WTC11 (cell line): Measurements from ENCODE around the gene LMO3. TPM values are rescaled to one million over a fixed set of nuclear protein-coding genes. Genes with fewer than 3 reads are reported as not detected.

Experiments used
- ATAC-seq: fragments of 200-7000 bp; cut with Tn5 transposase; 2 replicates; pipeline ENCODE4 v1.10.0; 2021; ENCODE audit warnings: mild to moderate bottlenecking, moderate library complexity
- CTCF ChIA-PET: fragments of 300-600 bp; sonication (Branson Sonifier 250); formaldehyde crosslinking; loops from one replicate; lab custom pipeline; 2021; ENCODE audit warnings: antibody characterized with exemption; lab: Charles Lee
- POLR2A ChIA-PET: fragments of 350-600 bp; sonication (Branson Sonifier 250); formaldehyde crosslinking; loops from one replicate; lab custom pipeline; 2021; ENCODE audit warnings: antibody characterized with exemption; lab: Charles Lee
- DNase-seq: peaks from one replicate; pipeline ENCODE4 v3.0.0; 2021; ENCODE audit warnings: low spot score
- H3K27ac Mint-ChIP-seq: 2 replicates; pipeline ENCODE4 v1.8.0; 2021; ENCODE audit warnings: mixed read lengths
- H3K27me3 Mint-ChIP-seq: 2 replicates; pipeline ENCODE4 v1.8.0; 2021; ENCODE audit warnings: low read depth, mild to moderate bottlenecking, moderate library complexity, mixed read lengths
- H3K36me3 Mint-ChIP-seq: 2 replicates; pipeline ENCODE4 v1.8.0; 2021; ENCODE audit warnings: mixed read lengths
- H3K4me1 Mint-ChIP-seq: 2 replicates; pipeline ENCODE4 v1.8.0; 2022; ENCODE audit warnings: mixed read lengths
- H3K4me3 Mint-ChIP-seq: 2 replicates; pipeline ENCODE4 v1.8.0; 2021; ENCODE audit warnings: mild to moderate bottlenecking, moderate library complexity, mixed read lengths
- H3K9me3 Mint-ChIP-seq: 2 replicates; pipeline ENCODE4 v1.8.0; 2021; ENCODE audit warnings: mixed read lengths
- AFF4 ChIP-seq: sonication (generic); formaldehyde crosslinking; IDR thresholded peaks from 2 replicates; pipeline ENCODE4 v1.8.1; 2023; ENCODE audit warnings: mild to moderate bottlenecking, missing genetic modification reagents, borderline replicate concordance
- E2F5 ChIP-seq: sonication (generic); formaldehyde crosslinking; IDR thresholded peaks from 2 replicates; pipeline ENCODE4 v1.8.1; 2022; ENCODE audit warnings: mild to moderate bottlenecking, moderate library complexity, missing genetic modification reagents
- ESRRA ChIP-seq: sonication (generic); formaldehyde crosslinking; IDR thresholded peaks from 2 replicates; pipeline ENCODE4 v1.8.1; 2022; ENCODE audit warnings: mild to moderate bottlenecking, missing genetic modification reagents, borderline replicate concordance
- GRHL2 ChIP-seq: fragments of 250-450 bp; sonication (Bioruptor Pico); IDR thresholded peaks from 2 replicates; pipeline ENCODE4 v1.8.0; 2022; ENCODE audit warnings: mild to moderate bottlenecking, moderate library complexity; ENCODE audit not compliant: insufficient replicate concordance, severe bottlenecking
- MLX ChIP-seq: sonication (generic); formaldehyde crosslinking; IDR thresholded peaks from 2 replicates; pipeline ENCODE4 v1.8.1; 2023; ENCODE audit warnings: mild to moderate bottlenecking, missing genetic modification reagents, moderate library complexity
- NFATC4 ChIP-seq: fragments of 250-450 bp; sonication (Bioruptor Pico); IDR thresholded peaks from 2 replicates; pipeline ENCODE4 v1.9.0; 2021; ENCODE audit warnings: mild to moderate bottlenecking
- NFYB ChIP-seq: sonication (generic); formaldehyde crosslinking; conservative IDR thresholded peaks from 2 replicates; pipeline ENCODE4 v1.8.0; 2022; ENCODE audit warnings: low read depth, missing genetic modification reagents
- OVOL2 ChIP-seq: fragments of 250-450 bp; sonication (Bioruptor Pico); IDR thresholded peaks from 2 replicates; pipeline ENCODE4 v1.9.0; 2021; ENCODE audit warnings: mild to moderate bottlenecking, borderline replicate concordance
- RELA ChIP-seq: sonication (generic); formaldehyde crosslinking; IDR thresholded peaks from 2 replicates; pipeline ENCODE4 v1.8.1; 2022; ENCODE audit warnings: missing genetic modification reagents, mild to moderate bottlenecking, borderline replicate concordance
- SMAD3 ChIP-seq: sonication (generic); formaldehyde crosslinking; IDR thresholded peaks from 2 replicates; pipeline ENCODE4 v1.8.0; 2022; ENCODE audit warnings: missing genetic modification reagents, mild to moderate bottlenecking, borderline replicate concordance
- TCF7 ChIP-seq: sonication (generic); formaldehyde crosslinking; IDR thresholded peaks from 2 replicates; pipeline ENCODE4 v1.8.0; 2022; ENCODE audit warnings: mild to moderate bottlenecking, low read depth, missing genetic modification reagents, moderate library complexity
- TEAD1 ChIP-seq: sonication (generic); formaldehyde crosslinking; IDR thresholded peaks from 2 replicates; pipeline ENCODE4 v1.8.0; 2022; ENCODE audit warnings: mild to moderate bottlenecking, missing genetic modification reagents
- USF2 ChIP-seq: sonication (generic); formaldehyde crosslinking; IDR thresholded peaks from 2 replicates; pipeline ENCODE4 v1.8.1; 2023; ENCODE audit warnings: mild to moderate bottlenecking, missing genetic modification reagents, moderate library complexity
- ZMAT4 ChIP-seq: fragments of 250-450 bp; sonication (Bioruptor Pico); IDR thresholded peaks from 2 replicates; pipeline ENCODE4 v1.9.0; 2021; ENCODE audit warnings: mild to moderate bottlenecking
- ZNF121 ChIP-seq: sonication (generic); formaldehyde crosslinking; IDR thresholded peaks from 2 replicates; pipeline ENCODE4 v1.8.0; 2023; ENCODE audit warnings: missing genetic modification reagents
- ZNF423 ChIP-seq: fragments of 250-450 bp; sonication (Bioruptor Pico); IDR thresholded peaks from 2 replicates; pipeline ENCODE4 v2.1.2; 2022; ENCODE audit warnings: mild to moderate bottlenecking, moderate library complexity
- ZSCAN18 ChIP-seq: fragments of 250-450 bp; sonication (Bioruptor Pico); IDR thresholded peaks from 2 replicates; pipeline ENCODE4 v2.1.2; 2022; ENCODE audit warnings: mild to moderate bottlenecking, moderate library complexity
- total RNA-seq: library from RNA; stranded (reverse); gene quantifications from 3 replicates; pipeline ENCODE4 v1.2.3, GENCODE V29; 2021

Gene LMO3
- total RNA-seq, 1 experiment from 2014 or later, result 29.8 TPM

- TF ChIP-seq USF2 (no peak), TEAD1 (no peak), RELA (CRISPR knock-in tag) (no peak), GRHL2 (CRISPR knock-in tag) (no peak), OVOL2 (no peak), E2F5 (CRISPR knock-in tag) (no peak), NFYB (no peak), AFF4 (CRISPR knock-in tag) (no peak), ZMAT4 (CRISPR knock-in tag) (no peak), MLX (CRISPR knock-in tag) (no peak), TCF7 (CRISPR knock-in tag) (no peak), ZNF121 (CRISPR knock-in tag) (no peak)
These were observed 53.7 kb downstream of the LMO3 start for GRCh38 chr12:16552301-16552700.

GRCh38 chr12:16545836-16546235, 60.1 kb downstream of the LMO3 start:
- no peak overlapping the region for H3K27ac Mint-ChIP-seq

More at GRCh38 chr12:16552301-16552700, 53.7 kb downstream of the LMO3 start:
- DNase-seq (no peak), ATAC-seq (no peak)
- H3K4me3 Mint-ChIP-seq, result no peak overlapping the region
- ChIA-PET POLR2A (no interaction called here), CTCF (no interaction called here)
- H3K27me3 Mint-ChIP-seq, result no peaks in the 10 kb centered on the region
- no peaks in the 10 kb centered on the region; the same call in 1 of the 2 replicates for H3K36me3 Mint-ChIP-seq
- H3K9me3 Mint-ChIP-seq, result no peaks in the 10 kb centered on the region
- no peak overlapping the region for H3K27ac Mint-ChIP-seq
- H3K4me1 Mint-ChIP-seq, result peaks cover 57% of the 10 kb centered on the region

More at GRCh38 chr12:16545836-16546235, 60.1 kb downstream of the LMO3 start:
- DNase-seq (no peak), ATAC-seq (no peak)
- TF ChIP-seq ZMAT4 (CRISPR knock-in tag) (no peak), ESRRA (CRISPR knock-in tag) (no peak), SMAD3 (no peak), ZSCAN18 (no peak), NFATC4 (CRISPR knock-in tag) (no peak), ZNF423 (CRISPR knock-in tag) (no peak)
- TF ChIP-seq, all 79 proteins: peak for 0
- H3K27me3 Mint-ChIP-seq, result no peaks in the 10 kb centered on the region
- H3K36me3 Mint-ChIP-seq, result no peaks in the 10 kb centered on the region
- peaks cover 15% of the 10 kb centered on the region for H3K4me1 Mint-ChIP-seq
- H3K4me3 Mint-ChIP-seq, result no peak overlapping the region
- POLR2A ChIA-PET, result no interaction called here
- CTCF ChIA-PET, result no interaction called here
- H3K9me3 Mint-ChIP-seq, result no peaks in the 10 kb centered on the region
